ENCODE data around the gene MAP3K2. TPM values are rescaled to one million over a fixed set of nuclear protein-coding genes. Genes with fewer than 3 reads are reported as not detected.

Gene MAP3K2
- total and polyA plus RNA-seq, 2 experiments from 2014 or later, result 10.2 to 23.5 TPM

DNA sequence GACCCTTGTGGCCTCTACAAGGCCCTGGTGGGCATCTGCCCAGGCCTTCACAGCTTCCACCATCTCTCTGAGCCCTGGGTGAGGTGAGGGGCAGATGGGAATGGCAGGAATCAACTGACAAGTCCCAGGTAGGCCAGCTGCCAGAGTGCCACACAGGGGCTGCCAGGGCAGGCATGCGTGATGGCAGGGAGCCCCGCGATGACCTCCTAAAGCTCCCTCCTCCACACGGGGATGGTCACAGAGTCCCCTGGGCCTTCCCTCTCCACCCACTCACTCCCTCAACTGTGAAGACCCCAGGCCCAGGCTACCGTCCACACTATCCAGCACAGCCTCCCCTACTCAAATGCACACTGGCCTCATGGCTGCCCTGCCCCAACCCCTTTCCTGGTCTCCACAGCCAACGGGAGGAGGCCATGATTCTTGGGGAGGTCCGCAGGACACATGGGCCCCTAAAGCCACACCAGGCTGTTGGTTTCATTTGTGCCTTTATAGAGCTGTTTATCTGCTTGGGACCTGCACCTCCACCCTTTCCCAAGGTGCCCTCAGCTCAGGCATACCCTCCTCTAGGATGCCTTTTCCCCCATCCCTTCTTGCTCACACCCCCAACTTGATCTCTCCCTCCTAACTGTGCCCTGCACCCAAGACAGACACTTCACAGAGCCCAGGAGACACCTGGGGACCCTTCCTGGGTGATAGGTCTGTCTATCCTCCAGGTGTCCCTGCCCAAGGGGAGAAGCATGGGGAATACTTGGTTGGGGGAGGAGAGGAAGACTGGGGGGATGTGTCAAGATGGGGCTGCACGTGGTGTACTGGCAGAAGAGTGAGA, 32.5 kb upstream of the MAP3K2 start (continued):
- TF ChIP-seq, protein P1, sequence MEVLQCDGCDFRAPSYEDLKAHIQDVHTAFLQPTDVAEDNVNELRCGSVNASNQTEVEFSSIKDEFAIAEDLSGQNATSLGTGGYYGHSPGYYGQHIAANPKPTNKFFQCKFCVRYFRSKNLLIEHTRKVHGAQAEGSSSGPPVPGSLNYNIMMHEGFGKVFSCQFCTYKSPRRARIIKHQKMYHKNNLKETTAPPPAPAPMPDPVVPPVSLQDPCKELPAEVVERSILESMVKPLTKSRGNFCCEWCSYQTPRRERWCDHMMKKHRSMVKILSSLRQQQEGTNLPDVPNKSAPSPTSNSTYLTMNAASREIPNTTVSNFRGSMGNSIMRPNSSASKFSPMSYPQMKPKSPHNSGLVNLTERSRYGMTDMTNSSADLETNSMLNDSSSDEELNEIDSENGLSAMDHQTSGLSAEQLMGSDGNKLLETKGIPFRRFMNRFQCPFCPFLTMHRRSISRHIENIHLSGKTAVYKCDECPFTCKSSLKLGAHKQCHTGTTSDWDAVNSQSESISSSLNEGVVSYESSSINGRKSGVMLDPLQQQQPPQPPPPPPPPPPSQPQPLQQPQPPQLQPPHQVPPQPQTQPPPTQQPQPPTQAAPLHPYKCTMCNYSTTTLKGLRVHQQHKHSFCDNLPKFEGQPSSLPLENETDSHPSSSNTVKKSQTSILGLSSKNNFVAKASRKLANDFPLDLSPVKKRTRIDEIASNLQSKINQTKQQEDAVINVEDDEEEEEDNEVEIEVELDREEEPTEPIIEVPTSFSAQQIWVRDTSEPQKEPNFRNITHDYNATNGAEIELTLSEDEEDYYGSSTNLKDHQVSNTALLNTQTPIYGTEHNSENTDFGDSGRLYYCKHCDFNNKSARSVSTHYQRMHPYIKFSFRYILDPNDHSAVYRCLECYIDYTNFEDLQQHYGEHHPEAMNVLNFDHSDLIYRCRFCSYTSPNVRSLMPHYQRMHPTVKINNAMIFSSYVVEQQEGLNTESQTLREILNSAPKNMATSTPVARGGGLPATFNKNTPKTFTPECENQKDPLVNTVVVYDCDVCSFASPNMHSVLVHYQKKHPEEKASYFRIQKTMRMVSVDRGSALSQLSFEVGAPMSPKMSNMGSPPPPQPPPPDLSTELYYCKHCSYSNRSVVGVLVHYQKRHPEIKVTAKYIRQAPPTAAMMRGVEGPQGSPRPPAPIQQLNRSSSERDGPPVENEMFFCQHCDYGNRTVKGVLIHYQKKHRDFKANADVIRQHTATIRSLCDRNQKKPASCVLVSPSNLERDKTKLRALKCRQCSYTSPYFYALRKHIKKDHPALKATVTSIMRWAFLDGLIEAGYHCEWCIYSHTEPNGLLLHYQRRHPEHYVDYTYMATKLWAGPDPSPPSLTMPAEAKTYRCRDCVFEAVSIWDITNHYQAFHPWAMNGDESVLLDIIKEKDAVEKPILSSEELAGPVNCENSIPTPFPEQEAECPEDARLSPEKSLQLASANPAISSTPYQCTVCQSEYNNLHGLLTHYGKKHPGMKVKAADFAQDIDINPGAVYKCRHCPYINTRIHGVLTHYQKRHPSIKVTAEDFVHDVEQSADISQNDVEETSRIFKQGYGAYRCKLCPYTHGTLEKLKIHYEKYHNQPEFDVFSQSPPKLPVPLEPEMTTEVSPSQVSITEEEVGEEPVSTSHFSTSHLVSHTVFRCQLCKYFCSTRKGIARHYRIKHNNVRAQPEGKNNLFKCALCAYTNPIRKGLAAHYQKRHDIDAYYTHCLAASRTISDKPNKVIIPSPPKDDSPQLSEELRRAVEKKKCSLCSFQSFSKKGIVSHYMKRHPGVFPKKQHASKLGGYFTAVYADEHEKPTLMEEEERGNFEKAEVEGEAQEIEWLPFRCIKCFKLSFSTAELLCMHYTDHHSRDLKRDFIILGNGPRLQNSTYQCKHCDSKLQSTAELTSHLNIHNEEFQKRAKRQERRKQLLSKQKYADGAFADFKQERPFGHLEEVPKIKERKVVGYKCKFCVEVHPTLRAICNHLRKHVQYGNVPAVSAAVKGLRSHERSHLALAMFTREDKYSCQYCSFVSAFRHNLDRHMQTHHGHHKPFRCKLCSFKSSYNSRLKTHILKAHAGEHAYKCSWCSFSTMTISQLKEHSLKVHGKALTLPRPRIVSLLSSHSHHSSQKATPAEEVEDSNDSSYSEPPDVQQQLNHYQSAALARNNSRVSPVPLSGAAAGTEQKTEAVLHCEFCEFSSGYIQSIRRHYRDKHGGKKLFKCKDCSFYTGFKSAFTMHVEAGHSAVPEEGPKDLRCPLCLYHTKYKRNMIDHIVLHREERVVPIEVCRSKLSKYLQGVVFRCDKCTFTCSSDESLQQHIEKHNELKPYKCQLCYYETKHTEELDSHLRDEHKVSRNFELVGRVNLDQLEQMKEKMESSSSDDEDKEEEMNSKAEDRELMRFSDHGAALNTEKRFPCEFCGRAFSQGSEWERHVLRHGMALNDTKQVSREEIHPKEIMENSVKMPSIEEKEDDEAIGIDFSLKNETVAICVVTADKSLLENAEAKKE (CRISPR knock-in tag; IDR thresholded peaks at IDR 0.05), result no peak
- TF ChIP-seq ZNF114 (CRISPR knock-in tag; IDR thresholded peaks at IDR 0.05), result no peak

DNA sequence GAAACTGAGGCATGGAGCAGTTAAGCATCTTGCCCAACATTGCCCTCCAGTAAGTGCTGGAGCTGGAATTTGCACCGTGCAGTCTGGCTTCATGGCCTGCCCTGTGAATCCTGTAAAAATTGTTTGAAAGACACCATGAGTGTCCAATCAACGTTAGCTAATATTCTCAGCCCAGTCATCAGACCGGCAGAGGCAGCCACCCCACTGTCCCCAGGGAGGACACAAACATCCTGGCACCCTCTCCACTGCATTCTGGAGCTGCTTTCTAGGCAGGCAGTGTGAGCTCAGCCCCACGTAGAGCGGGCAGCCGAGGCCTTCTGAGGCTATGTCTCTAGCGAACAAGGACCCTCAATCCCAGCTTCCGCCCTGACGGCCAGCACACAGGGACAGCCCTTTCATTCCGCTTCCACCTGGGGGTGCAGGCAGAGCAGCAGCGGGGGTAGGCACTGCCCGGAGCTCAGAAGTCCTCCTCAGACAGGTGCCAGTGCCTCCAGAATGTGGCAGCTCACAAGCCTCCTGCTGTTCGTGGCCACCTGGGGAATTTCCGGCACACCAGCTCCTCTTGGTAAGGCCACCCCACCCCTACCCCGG, 31.8 kb upstream of the MAP3K2 start:
- no peaks in the 10 kb centered on the region; the same call in none of the 3 replicates for H3K9me3 Mint-ChIP-seq
- no peak overlapping the region for H2AFZ ChIP-seq
- H3K4me3 Mint-ChIP-seq, result no peak overlapping the region
- H3K4me2 ChIP-seq, result no peak overlapping the region
- peaks cover 56% of the 10 kb centered on the region for H3K27me3 Mint-ChIP-seq (ENCODE audit: insufficient read depth, low read depth, poor library complexity)
- H3K9me2 ChIP-seq (ENCODE audit: insufficient read depth), result no peaks in the 10 kb centered on the region
- H3F3A ChIP-seq (replicated peaks; ENCODE audit: low read depth), result 0 out of 2 replicates have a peak, but pooled peaks cover 2% of the 10 kb centered on the region
- H3K27ac ChIP-seq (ENCODE audit: low read depth), result no peak overlapping the region
- ATAC-seq (no peak), DNase-seq (ENCODE audit: low spot score) (no peak)
- peaks cover 16% of the 10 kb centered on the region for H3K4me1 Mint-ChIP-seq
- no peaks in the 10 kb centered on the region for H4K20me1 ChIP-seq (replicated peaks; ENCODE audit: insufficient read depth)
- no peaks in the 10 kb centered on the region for H3K79me2 ChIP-seq (replicated peaks; ENCODE audit: insufficient read depth)
- H3K4me1 ChIP-seq (ENCODE audit: insufficient read depth), result peaks cover 8% of the 10 kb centered on the region; the same call in 1 of the 2 replicates
- no peak overlapping the region for H3K27ac Mint-ChIP-seq
- H3K4me3 ChIP-seq, result no peak overlapping the region
- no peaks in the 10 kb centered on the region; the same call in 2 of the 3 replicates for H3K36me3 Mint-ChIP-seq (ENCODE audit: low read depth)
- H3K36me3 ChIP-seq (ENCODE audit: insufficient read depth), result no peaks in the 10 kb centered on the region
- peaks cover 73% of the 10 kb centered on the region for H3K27me3 ChIP-seq (ENCODE audit: insufficient read depth)
- TF ChIP-seq ZNF331 (CRISPR knock-in tag; IDR thresholded peaks at IDR 0.05; ENCODE audit: low read depth) (no peak), JUNB (IDR thresholded peaks at IDR 0.05; ENCODE audit: unreplicated experiment) (no peak), POLR2AphosphoS5 (IDR thresholded peaks at IDR 0.05; ENCODE audit: low read depth) (no peak), ZNF114 (CRISPR knock-in tag; IDR thresholded peaks at IDR 0.05) (no peak)
- TF ChIP-seq, protein P2, sequence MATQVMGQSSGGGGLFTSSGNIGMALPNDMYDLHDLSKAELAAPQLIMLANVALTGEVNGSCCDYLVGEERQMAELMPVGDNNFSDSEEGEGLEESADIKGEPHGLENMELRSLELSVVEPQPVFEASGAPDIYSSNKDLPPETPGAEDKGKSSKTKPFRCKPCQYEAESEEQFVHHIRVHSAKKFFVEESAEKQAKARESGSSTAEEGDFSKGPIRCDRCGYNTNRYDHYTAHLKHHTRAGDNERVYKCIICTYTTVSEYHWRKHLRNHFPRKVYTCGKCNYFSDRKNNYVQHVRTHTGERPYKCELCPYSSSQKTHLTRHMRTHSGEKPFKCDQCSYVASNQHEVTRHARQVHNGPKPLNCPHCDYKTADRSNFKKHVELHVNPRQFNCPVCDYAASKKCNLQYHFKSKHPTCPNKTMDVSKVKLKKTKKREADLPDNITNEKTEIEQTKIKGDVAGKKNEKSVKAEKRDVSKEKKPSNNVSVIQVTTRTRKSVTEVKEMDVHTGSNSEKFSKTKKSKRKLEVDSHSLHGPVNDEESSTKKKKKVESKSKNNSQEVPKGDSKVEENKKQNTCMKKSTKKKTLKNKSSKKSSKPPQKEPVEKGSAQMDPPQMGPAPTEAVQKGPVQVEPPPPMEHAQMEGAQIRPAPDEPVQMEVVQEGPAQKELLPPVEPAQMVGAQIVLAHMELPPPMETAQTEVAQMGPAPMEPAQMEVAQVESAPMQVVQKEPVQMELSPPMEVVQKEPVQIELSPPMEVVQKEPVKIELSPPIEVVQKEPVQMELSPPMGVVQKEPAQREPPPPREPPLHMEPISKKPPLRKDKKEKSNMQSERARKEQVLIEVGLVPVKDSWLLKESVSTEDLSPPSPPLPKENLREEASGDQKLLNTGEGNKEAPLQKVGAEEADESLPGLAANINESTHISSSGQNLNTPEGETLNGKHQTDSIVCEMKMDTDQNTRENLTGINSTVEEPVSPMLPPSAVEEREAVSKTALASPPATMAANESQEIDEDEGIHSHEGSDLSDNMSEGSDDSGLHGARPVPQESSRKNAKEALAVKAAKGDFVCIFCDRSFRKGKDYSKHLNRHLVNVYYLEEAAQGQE (IDR thresholded peaks at IDR 0.05; ENCODE audit: unreplicated experiment), result no peak
